HepG2 (cell line): ENCODE data around the gene OR52I2. TPM values are rescaled to one million over a fixed set of nuclear protein-coding genes. Genes with fewer than 3 reads are reported as not detected.
A peak's percentile ranks its signal among the peaks of the same experiment; 100 is the strongest.

ENCODE experiments used
- ATAC-seq: fragments of 200-7000 bp; cut with Tn5 transposase; 3 replicates; pipeline ENCODE4 v1.9.1; 2020; ENCODE audit warnings: mild to moderate bottlenecking, moderate library complexity
- BruUV-seq: library from RNA; stranded (reverse); fragments of 400-500 nt; replicated peaks from 2 replicates; lab custom pipeline; 2021; lab: Mats Ljungman, UMichigan
- CTCF ChIA-PET: fragments of 300-600 bp; formaldehyde crosslinking; extraction: SDS; loops from one replicate; lab custom pipeline; 2021; ENCODE audit warnings: low total read pairs, inconsistent platforms, low intra/inter-chr PET ratio; lab: Yijun Ruan, JAX
- POLR2A ChIA-PET: fragments of 350-600 bp; sonication (Branson Sonifier 250); formaldehyde crosslinking; loops from one replicate; lab custom pipeline; 2020; ENCODE audit warnings: antibody characterized with exemption, inconsistent platforms; lab: Yijun Ruan, JAX
- DNase-seq: peaks from one replicate; pipeline ENCODE4 v3.0.0-alpha.2; 2015; ENCODE audit warnings: low spot score
- FAIRE-seq: peaks from 3 replicates; lab custom pipeline; 2011; peaks lifted over from hg19 to GRCh38; lab: Jason Lieb, UNC
- H2AFZ ChIP-seq: one replicate; pipeline ENCODE4 v1.6.1; 2011; ENCODE audit warnings: low read length, inconsistent platforms
- H3K27ac ChIP-seq: fragments of 300-600 bp; 3 replicates; pipeline ENCODE4 v1.8.0; 2011; ENCODE audit warnings: mixed run types, mild to moderate bottlenecking, mixed read lengths, low read length, inconsistent platforms; ENCODE audit not compliant: insufficient read depth; ENCODE audit errors: extremely low read length
- H3K27me3 ChIP-seq, 2 experiments: fragments of 200-600 bp in 1 of 2; 2 replicates in 1 of 2; 3 replicates in 1 of 2; pipeline versions ENCODE4 v1.6.0 to v1.8.0; 2011; ENCODE audit warnings: low read length in 2 of 2, mild to moderate bottlenecking in 2 of 2, moderate library complexity in 2 of 2, inconsistent platforms in 1 of 2; ENCODE audit not compliant: insufficient read depth in 2 of 2, control insufficient read depth in 1 of 2
- H3K36me3 ChIP-seq, 2 experiments: fragments of 200-600 bp in 1 of 2; replicated peaks in 1 of 2; 2 replicates in 1 of 2; 3 replicates in 1 of 2; pipeline versions ENCODE4 v1.5.1 to v1.8.0; 2011; ENCODE audit warnings: low read length in 2 of 2, inconsistent platforms in 1 of 2; ENCODE audit not compliant: insufficient read depth in 2 of 2, control insufficient read depth in 1 of 2
- H3K4me1 ChIP-seq: 2 replicates; pipeline ENCODE4 v1.5.1; 2012; ENCODE audit warnings: low read length, inconsistent platforms; ENCODE audit not compliant: insufficient read depth
- H3K4me2 ChIP-seq: 2 replicates; pipeline ENCODE4 v1.6.0; 2011; ENCODE audit warnings: low read depth, low read length, inconsistent platforms
- H3K4me3 ChIP-seq, 3 experiments: fragments of 200-600 bp in 1 of 3; sonication (generic), shearing (Covaris generic) in 1 of 3; replicated peaks in 1 of 3; 2 replicates each; pipeline ENCODE4 v1.5.1; 2011 to 2016; ENCODE audit warnings: low read length in 3 of 3, inconsistent platforms in 2 of 3, low read depth in 2 of 3, mild to moderate bottlenecking in 2 of 3, control low read depth in 1 of 3, mixed read lengths in 1 of 3; ENCODE audit not compliant: insufficient read depth in 1 of 3
- H3K79me2 ChIP-seq: one replicate; pipeline ENCODE4 v1.6.1; 2011; ENCODE audit warnings: low read length, inconsistent platforms; ENCODE audit not compliant: insufficient read depth
- H3K9ac ChIP-seq: 2 replicates; pipeline ENCODE4 v1.6.0; 2011; ENCODE audit warnings: mild to moderate bottlenecking, low read depth, low read length, inconsistent platforms; ENCODE audit not compliant: insufficient read depth
- H3K9me3 ChIP-seq: 2 replicates; pipeline ENCODE4 v1.5.1; 2012; ENCODE audit warnings: mild to moderate bottlenecking, low read length
- H4K20me1 ChIP-seq: 2 replicates; pipeline ENCODE4 v1.6.0; 2011; ENCODE audit warnings: inconsistent platforms, mild to moderate bottlenecking, low read length, moderate library complexity; ENCODE audit not compliant: insufficient read depth
- TEAD3 ChIP-seq: optimal IDR thresholded peaks from 2 replicates; pipeline ENCODE3; 2016; ENCODE audit warnings: borderline replicate concordance
- ZNF44 ChIP-seq: sonication (generic); formaldehyde crosslinking; IDR thresholded peaks from 2 replicates; pipeline ENCODE4 v1.5.1; 2020; ENCODE audit warnings: mild to moderate bottlenecking, missing genetic modification reagents
- ZNF550 ChIP-seq: sonication (generic); formaldehyde crosslinking; IDR thresholded peaks from 2 replicates; pipeline ENCODE4 v1.4.0; 2020; ENCODE audit warnings: mild to moderate bottlenecking, missing genetic modification reagents, borderline replicate concordance
- WGBS: methylation state at CpG from one replicate; pipeline ENCODE4 v1.1.6; 2017; ENCODE audit warnings: low lambda C conversion rate; 5-methylcytosine and 5-hydroxymethylcytosine counted together
- in situ Hi-C: cut with HindIII; loops from 2 replicates; pipeline ENCODE4 v1.10.0; 2017; ENCODE audit warnings: low pct_unique_long_range_greater_than_20kb; ENCODE audit not compliant: extremely low pct_ligation_motif_present
- intact Hi-C: fragments of 100-400 bp; cut with micrococcal nuclease; formaldehyde crosslinking; loops from one replicate; pipeline ENCODE4 v1.10.0; 2022; ENCODE audit not compliant: unreplicated experiment
- polyA plus RNA-seq, 8 experiments: library from polyadenylated mRNA; depleted of rRNA in 3 of 8; stranded (reverse) in 7 of 8; unstranded in 1 of 8; fragments of >200 nt; fragmentation: Illumina TruSeq in 4 of 8; extraction: Trizol in 4 of 8; gene quantifications; 2 replicates each; pipeline versions ENCODE4 v1.2.1 to v1.2.3, GENCODE V29; 2011 to 2016; ENCODE audit warnings: low read depth in 4 of 8, missing spikeins in 1 of 8, mixed read lengths in 1 of 8; ENCODE audit not compliant: insufficient read depth in 1 of 8
- total RNA-seq, 5 experiments: library from RNA; depleted of rRNA; stranded (reverse); fragments of >200 nt; fragmentation: Illumina TruSeq; extraction: Trizol; gene quantifications; 2 replicates each; pipeline ENCODE4 v1.2.3, GENCODE V29; 2016; ENCODE audit warnings: low read depth in 1 of 5
- TF ChIP-seq, protein P1 (sequence below): sonication (generic); IDR thresholded peaks from 2 replicates; pipeline ENCODE4 v1.6.1; 2016; ENCODE audit warnings: low read depth, borderline replicate concordance
- TF ChIP-seq, protein P2 (sequence below): sonication (generic); formaldehyde crosslinking; IDR thresholded peaks from 2 replicates; pipeline ENCODE4 v1.4.0; 2020; ENCODE audit warnings: missing genetic modification reagents

The OR52I2 gene
- total and polyA plus RNA-seq, 2 of the 13 experiments (the other 11 are each of a cell fraction or from before 2014, with no cell fraction given), result not detected

DNA sequence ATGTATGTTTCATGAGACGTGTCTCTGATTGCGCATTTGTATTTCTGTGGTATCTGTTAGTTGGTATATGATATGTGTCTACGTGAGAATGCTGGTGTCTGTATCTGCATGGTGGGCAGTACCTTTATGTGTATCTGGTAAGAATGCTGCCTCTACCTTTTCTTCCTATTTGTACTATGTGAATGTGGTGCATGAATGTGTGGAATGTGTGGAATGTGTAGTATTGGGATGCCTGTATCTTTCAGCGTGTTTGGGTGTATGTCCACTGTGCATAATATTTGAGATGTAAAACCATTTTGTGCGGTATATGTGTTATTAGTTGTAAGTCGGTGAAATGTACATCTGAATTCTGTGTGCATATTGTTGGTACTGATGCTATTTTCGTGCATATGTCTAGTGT lies 60.0 kb downstream of the OR52I2 start:
- no peak overlapping the region for H3K4me3 ChIP-seq
- in situ Hi-C loops (no loop called here), intact Hi-C loops (no loop called here)
- 20% methylated on average over 7 of the region's 7 CpGs for WGBS
- no peak for TF ChIP-seq ZNF550 (CRISPR knock-in tag)
- peak; percentile 44 for TF ChIP-seq TEAD3 (CRISPR knock-in tag)
- no peak overlapping the region for H3K4me2 ChIP-seq
- ATAC-seq, result no peak
- no peak overlapping the region for H3K9ac ChIP-seq
- ChIA-PET POLR2A (no interaction called here), CTCF (no interaction called here)
- no peak for DNase-seq
- H4K20me1 ChIP-seq, result peaks cover 6% of the 10 kb centered on the region; the same call in 1 of the 2 replicates
- peaks cover 0 to 44% of the 10 kb centered on the region in 2 experiments for H3K27me3 ChIP-seq
- H3K36me3 ChIP-seq, result no peaks in the 10 kb centered on the region
- BruUV-seq, result no TSS peak
- FAIRE-seq, result no peak
- no peaks in the 10 kb centered on the region for H3K4me1 ChIP-seq
- H3K9me3 ChIP-seq, result no peaks in the 10 kb centered on the region
- no peak overlapping the region for H3K27ac ChIP-seq
- no peak overlapping the region for H2AFZ ChIP-seq
- no peaks in the 10 kb centered on the region for H3K79me2 ChIP-seq

DNA sequence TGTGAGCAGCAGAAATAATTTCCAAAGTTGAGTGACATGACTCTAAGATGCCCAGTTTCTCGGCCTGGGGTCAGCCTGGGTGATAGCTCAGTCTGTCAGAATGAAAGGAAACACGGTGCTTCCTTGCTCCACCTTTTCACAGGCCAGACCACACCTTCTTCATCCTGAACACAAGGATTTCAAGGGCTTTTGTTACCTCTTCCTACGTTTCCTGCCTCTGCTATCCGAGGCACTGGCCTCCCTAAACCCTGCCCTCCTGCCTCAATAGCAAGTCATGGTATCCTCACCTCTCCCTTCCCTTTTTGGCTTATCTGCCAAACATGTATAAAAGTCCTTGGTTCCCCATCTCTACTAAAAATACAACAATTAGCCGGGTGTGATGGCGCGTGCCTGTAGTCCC lies 60.5 kb downstream of the OR52I2 start:
- no peaks in the 10 kb centered on the region for H3K4me1 ChIP-seq
- TF ChIP-seq, protein P1, sequence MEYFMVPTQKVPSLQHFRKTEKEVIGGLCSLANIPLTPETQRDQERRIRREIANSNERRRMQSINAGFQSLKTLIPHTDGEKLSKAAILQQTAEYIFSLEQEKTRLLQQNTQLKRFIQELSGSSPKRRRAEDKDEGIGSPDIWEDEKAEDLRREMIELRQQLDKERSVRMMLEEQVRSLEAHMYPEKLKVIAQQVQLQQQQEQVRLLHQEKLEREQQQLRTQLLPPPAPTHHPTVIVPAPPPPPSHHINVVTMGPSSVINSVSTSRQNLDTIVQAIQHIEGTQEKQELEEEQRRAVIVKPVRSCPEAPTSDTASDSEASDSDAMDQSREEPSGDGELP, result no peak
- TF ChIP-seq, protein P2, sequence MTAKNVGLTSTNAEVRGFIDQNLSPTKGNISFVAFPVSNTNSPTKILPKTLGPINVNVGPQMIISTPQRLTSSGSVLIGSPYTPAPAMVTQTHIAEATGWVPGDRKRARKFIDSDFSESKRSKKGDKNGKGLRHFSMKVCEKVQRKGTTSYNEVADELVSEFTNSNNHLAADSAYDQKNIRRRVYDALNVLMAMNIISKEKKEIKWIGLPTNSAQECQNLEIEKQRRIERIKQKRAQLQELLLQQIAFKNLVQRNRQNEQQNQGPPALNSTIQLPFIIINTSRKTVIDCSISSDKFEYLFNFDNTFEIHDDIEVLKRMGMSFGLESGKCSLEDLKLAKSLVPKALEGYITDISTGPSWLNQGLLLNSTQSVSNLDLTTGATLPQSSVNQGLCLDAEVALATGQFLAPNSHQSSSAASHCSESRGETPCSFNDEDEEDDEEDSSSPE (CRISPR knock-in tag), result no peak
- no peak for TF ChIP-seq ZNF44 (CRISPR knock-in tag)
- H4K20me1 ChIP-seq, result peaks cover 4% of the 10 kb centered on the region; the same call in 1 of the 2 replicates
- DNase-seq (no peak), FAIRE-seq (no peak), ATAC-seq (no peak)
- no TSS peak for BruUV-seq
- in situ Hi-C loops (no loop called here), intact Hi-C loops (no loop called here)
- H3K9ac ChIP-seq, result no peak overlapping the region
- H3K79me2 ChIP-seq, result no peaks in the 10 kb centered on the region
- 3% methylated on average over 6 of the region's 7 CpGs for WGBS
- H2AFZ ChIP-seq, result no peak overlapping the region
- H3K27ac ChIP-seq, result no peak overlapping the region
- POLR2A ChIA-PET, result no interaction called here
- CTCF ChIA-PET, result no interaction called here
- no peak overlapping the region for H3K4me2 ChIP-seq
- no peak overlapping the region for H3K4me3 ChIP-seq
- no peaks in the 10 kb centered on the region for H3K9me3 ChIP-seq
- no peaks in the 10 kb centered on the region for H3K36me3 ChIP-seq
- H3K27me3 ChIP-seq, result peaks cover 0 to 44% of the 10 kb centered on the region in 2 experiments

Other genes with a start within 250 kb of the OR52I2 start
- gene OR52B4, start 213.4 kb upstream of the OR52I2 start, total RNA-seq (2016; rRNA removed; fragmentation: Illumina TruSeq; extraction: Trizol), result not detected in 2 replicates
- 0.09 TPM in 1 of 2 replicates, not detected in the other for gene OR52B4, start 213.4 kb upstream of the OR52I2 start, polyA plus RNA-seq (2011; rRNA removed)
- 6.2 and 7.0 TPM in 2 replicates for gene TRIM21, start 188.0 kb upstream of the OR52I2 start, total RNA-seq (2016; rRNA removed; fragmentation: Illumina TruSeq; extraction: Trizol)
- 7.8 and 9.6 TPM in 2 replicates for gene TRIM21, start 188.0 kb upstream of the OR52I2 start, polyA plus RNA-seq (2011; rRNA removed)
- gene OR52K2, start 132.4 kb upstream of the OR52I2 start, total RNA-seq (2016; rRNA removed; fragmentation: Illumina TruSeq; extraction: Trizol), result not detected in 2 replicates
- gene OR52K2, start 132.4 kb upstream of the OR52I2 start, polyA plus RNA-seq (2011; rRNA removed), result not detected in 2 replicates
- gene OR52K1, start 99.1 kb upstream of the OR52I2 start, total RNA-seq (2016; rRNA removed; fragmentation: Illumina TruSeq; extraction: Trizol), result not detected in 2 replicates
- not detected in 2 replicates for gene OR52K1, start 99.1 kb upstream of the OR52I2 start, polyA plus RNA-seq (2011; rRNA removed)
- not detected in 2 replicates for gene OR52M1, start 36.6 kb upstream of the OR52I2 start, total RNA-seq (2016; rRNA removed; fragmentation: Illumina TruSeq; extraction: Trizol)
- gene OR52M1, start 36.6 kb upstream of the OR52I2 start, polyA plus RNA-seq (2011; rRNA removed), result not detected in 2 replicates
- gene OR52I1, start 12.3 kb downstream of the OR52I2 start, total RNA-seq (2016; rRNA removed; fragmentation: Illumina TruSeq; extraction: Trizol), result not detected in 2 replicates
- not detected in 2 replicates for gene OR52I1, start 12.3 kb downstream of the OR52I2 start, polyA plus RNA-seq (2011; rRNA removed)
- gene TRIM68, start 26.5 kb downstream of the OR52I2 start, total RNA-seq (2016; rRNA removed; fragmentation: Illumina TruSeq; extraction: Trizol), result not detected in 2 replicates
- gene TRIM68, start 26.5 kb downstream of the OR52I2 start, polyA plus RNA-seq (2011; rRNA removed), result not detected in 2 replicates
- not detected in 2 replicates for gene OR51D1, start 55.7 kb downstream of the OR52I2 start, total RNA-seq (2016; rRNA removed; fragmentation: Illumina TruSeq; extraction: Trizol)
- gene OR51D1, start 55.7 kb downstream of the OR52I2 start, polyA plus RNA-seq (2011; rRNA removed), result not detected in 2 replicates
- gene OR51E1, start 62.2 kb downstream of the OR52I2 start, total RNA-seq (2016; rRNA removed; fragmentation: Illumina TruSeq; extraction: Trizol), result not detected in 2 replicates
- not detected in 2 replicates for gene OR51E1, start 62.2 kb downstream of the OR52I2 start, polyA plus RNA-seq (2011; rRNA removed)
- gene OR51E2, start 116.1 kb downstream of the OR52I2 start, total RNA-seq (2016; rRNA removed; fragmentation: Illumina TruSeq; extraction: Trizol), result not detected in 2 replicates
- not detected in 2 replicates for gene OR51E2, start 116.1 kb downstream of the OR52I2 start, polyA plus RNA-seq (2011; rRNA removed)
- not detected in 2 replicates for gene MMP26, start 123.0 kb downstream of the OR52I2 start, total RNA-seq (2016; rRNA removed; fragmentation: Illumina TruSeq; extraction: Trizol)
- not detected in 2 replicates for gene MMP26, start 123.0 kb downstream of the OR52I2 start, polyA plus RNA-seq (2011; rRNA removed)
- not detected in 2 replicates for gene OR51F1, start 188.2 kb downstream of the OR52I2 start, total RNA-seq (2016; rRNA removed; fragmentation: Illumina TruSeq; extraction: Trizol)
- not detected in 2 replicates for gene OR51F1, start 188.2 kb downstream of the OR52I2 start, polyA plus RNA-seq (2011; rRNA removed)
- not detected in 2 replicates for gene OR52R1, start 222.6 kb downstream of the OR52I2 start, total RNA-seq (2016; rRNA removed; fragmentation: Illumina TruSeq; extraction: Trizol)
- not detected in 2 replicates for gene OR52R1, start 222.6 kb downstream of the OR52I2 start, polyA plus RNA-seq (2011; rRNA removed)
- gene OR51F2, start 239.6 kb downstream of the OR52I2 start, total RNA-seq (2016; rRNA removed; fragmentation: Illumina TruSeq; extraction: Trizol), result not detected in 2 replicates
- not detected in 2 replicates for gene OR51F2, start 239.6 kb downstream of the OR52I2 start, polyA plus RNA-seq (2011; rRNA removed)